Right forelimb (tissue), 1 donor: ENCODE measurements around the gene SAMD11.
"Not testable (repeated sequence)": the region's sequence is repeated elsewhere in the genome, so short reads cannot be mapped to it uniquely, and the experiment has no call there.

Experiments
- DNase-seq: peaks from one replicate; pipeline ENCODE4 v3.0.0-alpha.2; 2018

The SAMD11 gene, protein sequence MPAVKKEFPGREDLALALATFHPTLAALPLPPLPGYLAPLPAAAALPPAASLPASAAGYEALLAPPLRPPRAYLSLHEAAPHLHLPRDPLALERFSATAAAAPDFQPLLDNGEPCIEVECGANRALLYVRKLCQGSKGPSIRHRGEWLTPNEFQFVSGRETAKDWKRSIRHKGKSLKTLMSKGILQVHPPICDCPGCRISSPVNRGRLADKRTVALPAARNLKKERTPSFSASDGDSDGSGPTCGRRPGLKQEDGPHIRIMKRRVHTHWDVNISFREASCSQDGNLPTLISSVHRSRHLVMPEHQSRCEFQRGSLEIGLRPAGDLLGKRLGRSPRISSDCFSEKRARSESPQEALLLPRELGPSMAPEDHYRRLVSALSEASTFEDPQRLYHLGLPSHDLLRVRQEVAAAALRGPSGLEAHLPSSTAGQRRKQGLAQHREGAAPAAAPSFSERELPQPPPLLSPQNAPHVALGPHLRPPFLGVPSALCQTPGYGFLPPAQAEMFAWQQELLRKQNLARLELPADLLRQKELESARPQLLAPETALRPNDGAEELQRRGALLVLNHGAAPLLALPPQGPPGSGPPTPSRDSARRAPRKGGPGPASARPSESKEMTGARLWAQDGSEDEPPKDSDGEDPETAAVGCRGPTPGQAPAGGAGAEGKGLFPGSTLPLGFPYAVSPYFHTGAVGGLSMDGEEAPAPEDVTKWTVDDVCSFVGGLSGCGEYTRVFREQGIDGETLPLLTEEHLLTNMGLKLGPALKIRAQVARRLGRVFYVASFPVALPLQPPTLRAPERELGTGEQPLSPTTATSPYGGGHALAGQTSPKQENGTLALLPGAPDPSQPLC

DNA sequence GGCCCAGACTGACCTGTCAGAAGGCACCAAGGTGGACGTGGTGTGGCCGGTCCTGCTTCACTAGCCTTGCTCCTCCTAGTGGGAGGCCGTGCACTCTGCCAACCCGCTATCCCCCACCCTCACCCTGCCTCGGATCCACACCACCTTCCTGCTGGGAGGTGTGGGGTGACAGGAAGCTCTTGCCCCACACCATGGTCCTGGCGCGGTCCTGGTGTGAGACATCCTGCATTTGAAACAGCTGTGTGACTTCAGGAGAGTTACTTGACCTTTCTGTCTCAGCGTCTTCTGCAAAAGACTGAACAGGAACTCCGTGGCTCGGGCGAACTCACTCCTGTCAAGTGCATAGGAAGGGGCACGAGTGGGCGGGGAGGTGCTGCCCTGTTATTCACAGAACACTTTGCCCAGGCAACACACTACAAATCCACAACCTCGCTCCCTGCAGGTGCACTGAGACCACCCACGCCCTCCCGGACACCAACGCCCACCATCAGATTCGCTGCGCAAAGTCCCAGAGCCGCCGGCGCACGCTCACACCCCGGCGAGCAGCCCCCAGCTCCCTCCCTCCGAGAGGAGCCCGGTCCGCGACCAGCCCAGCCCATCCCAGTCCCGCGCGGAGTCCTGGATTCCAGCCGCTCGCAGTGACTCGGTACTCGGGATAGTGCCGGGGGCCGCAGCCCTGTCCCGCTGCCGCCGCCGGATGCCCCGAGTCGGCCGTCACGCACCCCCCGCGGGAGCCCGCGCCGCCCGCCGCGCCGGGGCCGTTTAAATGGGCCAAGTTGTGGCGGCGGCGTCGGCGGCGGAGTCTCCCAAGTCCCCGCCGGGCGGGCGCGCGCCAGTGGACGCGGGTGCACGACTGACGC lies at the start of gene SAMD11:
Gene SAMD11 (plus strand): TSS at position 793 of the 860 bp plus-strand sequence. CDS start 509 bp downstream, outside the sequence.
- peak; percentile 92 for DNase-seq

GRCh38 chr1:876428-877208 lies 47.1 kb upstream of the SAMD11 start:
- not testable (repeated sequence) for DNase-seq

GRCh38 chr1:877209-877986 lies 46.3 kb upstream of the SAMD11 start:
- not testable (repeated sequence) for DNase-seq

- not testable (repeated sequence) for DNase-seq
These were observed 43.2 kb upstream of the SAMD11 start for GRCh38 chr1:880511-880910.

DNA sequence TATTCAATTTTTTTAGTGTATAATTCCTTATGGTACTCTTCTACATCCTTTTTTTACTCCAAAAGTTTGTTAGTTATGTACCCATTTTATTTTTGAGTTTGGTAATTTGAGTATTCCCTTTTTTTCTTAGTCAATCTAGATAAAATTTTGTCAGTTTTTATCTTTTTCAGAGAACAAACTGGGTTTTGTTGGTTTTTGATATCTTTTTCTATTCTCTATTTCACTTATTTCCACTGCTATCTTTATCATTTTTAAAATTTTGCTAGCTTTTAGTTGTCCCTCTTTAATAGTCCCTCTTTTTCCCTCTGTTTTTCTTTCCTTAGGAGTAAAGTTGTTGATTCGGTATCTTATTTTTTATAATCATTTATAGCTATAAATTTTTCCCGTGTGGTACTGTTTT lies 42.8 kb upstream of the SAMD11 start:
- not testable (repeated sequence) for DNase-seq

GRCh38 chr1:886311-886710 lies 37.4 kb upstream of the SAMD11 start:
- no peak for DNase-seq

GRCh38 chr1:886760-887159 lies 37.0 kb upstream of the SAMD11 start:
- no peak for DNase-seq

DNA sequence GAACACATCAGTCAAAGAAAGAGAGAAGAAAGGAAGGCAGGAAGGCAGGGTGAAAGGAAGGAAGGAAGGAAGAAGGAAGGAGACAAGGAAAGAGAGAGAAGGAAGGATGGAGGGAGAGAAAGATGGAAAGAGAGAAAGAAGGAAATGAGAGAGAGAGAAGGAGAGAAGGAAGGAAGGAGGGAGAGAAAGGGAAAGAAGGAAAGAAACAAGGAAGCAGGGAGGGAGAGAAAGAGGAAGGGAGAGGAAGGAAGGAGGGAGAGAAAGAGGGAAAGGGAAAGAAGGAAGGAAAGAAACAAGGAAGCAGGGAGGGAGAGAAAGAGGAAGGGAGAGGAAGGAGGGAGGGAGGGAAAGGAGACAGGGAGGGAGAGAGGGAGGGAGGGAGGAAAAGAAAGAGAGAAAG lies 35.4 kb upstream of the SAMD11 start:
- no peak for DNase-seq

DNA sequence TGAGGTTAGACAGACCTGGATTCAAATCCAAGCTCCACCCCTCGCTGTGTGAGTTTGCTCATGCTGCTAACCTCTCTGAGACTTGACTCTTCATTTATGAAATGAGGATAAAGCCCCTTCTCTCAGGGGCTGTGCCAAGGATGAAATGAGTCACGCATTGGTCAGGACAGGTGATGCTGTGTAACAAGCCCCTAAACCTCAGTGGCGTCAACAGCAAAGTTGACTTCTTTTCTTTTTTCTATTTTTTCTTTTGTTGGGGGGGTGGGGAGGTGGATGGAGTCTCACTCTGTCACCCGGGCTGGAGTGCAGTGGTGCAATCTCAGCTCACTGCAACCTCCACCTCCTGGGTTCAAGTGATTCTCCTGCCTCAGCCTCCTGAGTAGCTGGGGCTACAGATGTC lies 33.9 kb upstream of the SAMD11 start:
- not testable (repeated sequence) for DNase-seq

DNA sequence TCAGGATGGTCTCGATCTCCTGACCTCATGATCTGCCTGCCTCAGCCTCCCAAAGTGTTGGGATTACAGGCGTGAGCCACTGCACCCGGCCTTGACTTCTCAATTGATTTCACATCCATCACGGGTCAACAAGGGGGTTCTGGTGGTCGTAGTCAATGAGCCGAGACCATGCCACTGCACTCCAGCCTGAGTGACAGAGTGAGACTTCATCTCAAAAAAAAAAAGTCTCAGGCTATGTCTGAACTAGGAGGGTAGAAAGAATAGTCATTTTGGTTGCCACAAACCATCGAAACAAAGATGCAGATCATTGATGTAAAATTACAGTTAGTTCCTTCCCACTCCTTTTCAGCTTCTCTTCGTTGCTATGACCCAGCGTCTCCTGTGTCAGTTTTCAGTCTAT lies 33.5 kb upstream of the SAMD11 start:
- DNase-seq: not testable (repeated sequence)

DNA sequence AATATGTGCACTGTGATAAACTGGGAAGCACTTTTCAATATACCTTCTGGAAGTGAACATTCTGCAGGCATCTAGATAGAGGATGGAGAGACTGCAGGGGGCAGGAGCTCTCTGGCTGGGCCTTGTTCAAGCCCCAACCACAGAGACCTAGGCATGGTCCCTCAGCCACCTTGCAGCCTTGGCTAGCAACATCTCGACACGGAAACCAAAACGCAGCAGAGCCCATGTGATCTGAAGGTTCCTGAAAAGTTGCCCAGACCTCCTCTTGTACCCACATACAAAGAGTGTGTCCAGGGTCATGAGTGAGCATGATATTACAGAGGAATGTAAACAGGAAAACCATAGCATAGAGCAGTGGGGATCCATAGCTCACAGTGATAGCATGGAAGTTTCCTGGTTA lies 33.1 kb upstream of the SAMD11 start:
- DNase-seq: no peak

- DNase-seq: no peak
These were observed 26.5 kb upstream of the SAMD11 start for GRCh38 chr1:897226-897625.

DNA sequence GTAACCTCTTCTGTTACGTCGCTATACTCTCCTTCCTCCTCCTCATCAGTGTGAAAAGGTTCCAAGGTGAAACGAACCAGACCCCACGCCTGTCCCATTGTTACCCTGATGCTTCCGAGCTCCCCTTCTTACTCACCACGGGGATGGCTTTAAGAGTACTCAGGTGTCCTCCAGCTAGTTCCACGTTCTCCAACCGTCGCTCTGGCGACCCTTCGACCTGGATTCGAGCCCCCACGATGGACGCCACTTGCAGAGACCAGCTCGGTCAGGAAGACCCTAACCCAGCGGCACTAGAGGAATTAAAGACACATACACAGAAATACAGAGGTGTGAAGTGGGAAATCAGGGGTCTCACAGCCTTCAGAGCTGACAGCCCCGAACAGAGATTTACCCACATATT lies 25.8 kb upstream of the SAMD11 start:
- not testable (repeated sequence) for DNase-seq

- no peak for DNase-seq
These were observed 23.9 kb upstream of the SAMD11 start for GRCh38 chr1:899636-900317.

GRCh38 chr1:901108-901859 lies 22.4 kb upstream of the SAMD11 start:
- no peak for DNase-seq

- no peak for DNase-seq
These were observed 20.9 kb upstream of the SAMD11 start for GRCh38 chr1:902802-903201.

GRCh38 chr1:903305-903704 lies 20.4 kb upstream of the SAMD11 start:
- no peak for DNase-seq

- DNase-seq: peak; percentile 51
These were observed 19.9 kb upstream of the SAMD11 start for GRCh38 chr1:903721-904271.

GRCh38 chr1:904310-904950 lies 19.3 kb upstream of the SAMD11 start:
- DNase-seq: peak; percentile 94
